ENCODE data around the gene GRWD1.

Gene GRWD1

GRCh38 chr19:48445606-48446481 lies at the start of gene GRWD1:
Gene GRWD1 (plus strand): TSS chr19:48445983. CDS start chr19:48446006, 23 bp downstream.
- peak; percentile 98 for DNase-seq

DNA sequence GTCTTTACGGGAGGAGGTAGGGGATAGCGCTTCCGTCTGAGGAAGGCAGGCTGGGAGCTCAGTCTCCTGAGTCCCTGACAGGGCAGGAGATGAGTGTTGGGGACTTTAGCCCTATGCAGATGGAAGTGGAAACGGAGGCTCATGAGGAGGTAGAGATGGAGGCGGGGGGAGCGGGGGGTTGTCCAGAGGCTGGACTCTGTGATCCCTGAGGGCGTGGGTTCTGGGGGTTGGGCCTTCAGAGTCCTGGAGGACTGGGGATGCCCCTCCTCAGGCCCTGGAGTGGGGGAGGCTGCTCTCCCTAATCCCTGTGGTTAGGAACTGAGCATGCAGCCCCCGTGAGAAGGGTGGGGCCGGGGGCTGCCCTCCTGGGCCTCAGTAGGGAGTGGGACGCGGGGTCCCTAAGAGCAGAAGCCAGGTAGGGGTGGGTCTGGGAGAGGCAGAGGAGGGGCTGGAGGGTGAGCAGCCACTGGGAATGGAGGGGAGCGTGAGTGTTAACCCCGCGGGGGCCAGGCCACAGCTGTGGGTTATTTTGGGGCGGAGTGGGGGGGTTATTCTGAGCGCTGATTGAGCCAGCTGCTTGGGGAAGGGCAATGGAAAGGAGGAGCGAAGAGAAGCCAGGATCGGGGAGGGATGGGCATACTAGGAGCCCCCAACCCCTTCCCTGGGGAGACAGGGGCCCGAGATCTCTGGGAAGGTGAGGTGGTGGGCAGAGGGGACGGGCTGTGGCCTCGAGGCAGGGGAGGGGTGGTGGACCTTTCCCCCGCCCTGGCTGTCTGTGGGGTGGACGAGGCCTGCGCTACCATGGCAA lies 49.6 kb upstream of the GRWD1 start:
- DNase-seq = no peak

DNA sequence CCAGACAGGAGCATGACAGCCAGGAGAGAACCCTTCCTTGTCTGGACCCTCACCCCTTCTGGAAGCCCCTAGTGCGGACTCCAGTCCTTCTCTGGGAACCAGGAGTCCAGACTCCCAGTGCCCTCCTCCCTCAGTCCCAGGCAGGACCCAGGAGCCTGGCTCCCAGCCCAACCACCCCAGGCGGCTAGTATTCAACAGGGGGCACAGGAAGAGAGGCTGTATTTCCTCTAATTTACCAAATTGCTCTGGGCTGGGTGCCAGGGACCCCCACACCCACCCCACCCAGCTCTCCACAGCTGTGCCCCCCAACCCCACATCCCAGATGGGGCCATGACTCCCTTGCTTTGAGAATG lies 49.0 kb upstream of the GRWD1 start:
- no peak for DNase-seq

DNA sequence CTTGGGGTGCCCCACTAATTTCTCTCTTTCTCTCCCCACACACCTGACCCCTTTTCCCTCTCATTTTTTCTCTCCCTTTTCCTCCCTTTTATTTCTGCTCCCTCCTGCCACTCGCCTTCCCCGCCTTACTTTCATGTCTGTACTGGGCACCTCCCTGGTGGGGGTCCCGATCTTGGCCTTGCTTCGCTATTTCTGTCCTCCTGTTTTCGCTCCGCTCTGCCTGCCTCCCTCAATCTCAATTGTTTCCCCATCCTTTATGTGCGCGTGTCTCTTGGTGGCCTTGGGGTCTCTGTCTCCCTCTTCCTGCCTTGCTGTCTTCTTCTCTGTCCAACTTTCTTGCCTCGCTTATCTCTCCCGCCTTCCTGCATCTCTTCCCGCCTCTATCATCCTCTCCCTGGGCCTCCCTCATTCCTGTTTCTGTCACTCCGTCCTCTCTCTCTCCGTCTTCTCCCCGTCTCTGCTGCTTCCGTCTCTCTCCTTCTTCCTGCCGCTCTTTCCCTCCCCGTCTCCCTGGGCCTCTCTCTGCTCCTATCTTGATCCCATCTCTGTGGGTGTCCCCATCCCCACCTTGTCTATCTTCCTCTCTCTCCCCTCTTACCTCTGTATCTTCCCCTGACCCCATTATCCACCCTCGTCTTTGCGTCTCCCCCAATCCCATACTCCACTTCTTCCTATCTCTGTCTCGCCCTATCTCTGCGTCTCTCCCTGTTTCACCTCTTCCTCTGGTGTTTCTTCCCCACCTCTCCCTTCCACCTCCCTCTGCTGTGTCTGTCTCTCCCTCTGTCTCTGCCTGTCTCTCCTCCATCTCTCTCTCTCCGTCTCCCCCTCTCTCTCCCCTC lies 48.3 kb upstream of the GRWD1 start:
- no peak for DNase-seq

GRCh38 chr19:48398102-48398374 lies 47.7 kb upstream of the GRWD1 start:
- no peak for DNase-seq

DNA sequence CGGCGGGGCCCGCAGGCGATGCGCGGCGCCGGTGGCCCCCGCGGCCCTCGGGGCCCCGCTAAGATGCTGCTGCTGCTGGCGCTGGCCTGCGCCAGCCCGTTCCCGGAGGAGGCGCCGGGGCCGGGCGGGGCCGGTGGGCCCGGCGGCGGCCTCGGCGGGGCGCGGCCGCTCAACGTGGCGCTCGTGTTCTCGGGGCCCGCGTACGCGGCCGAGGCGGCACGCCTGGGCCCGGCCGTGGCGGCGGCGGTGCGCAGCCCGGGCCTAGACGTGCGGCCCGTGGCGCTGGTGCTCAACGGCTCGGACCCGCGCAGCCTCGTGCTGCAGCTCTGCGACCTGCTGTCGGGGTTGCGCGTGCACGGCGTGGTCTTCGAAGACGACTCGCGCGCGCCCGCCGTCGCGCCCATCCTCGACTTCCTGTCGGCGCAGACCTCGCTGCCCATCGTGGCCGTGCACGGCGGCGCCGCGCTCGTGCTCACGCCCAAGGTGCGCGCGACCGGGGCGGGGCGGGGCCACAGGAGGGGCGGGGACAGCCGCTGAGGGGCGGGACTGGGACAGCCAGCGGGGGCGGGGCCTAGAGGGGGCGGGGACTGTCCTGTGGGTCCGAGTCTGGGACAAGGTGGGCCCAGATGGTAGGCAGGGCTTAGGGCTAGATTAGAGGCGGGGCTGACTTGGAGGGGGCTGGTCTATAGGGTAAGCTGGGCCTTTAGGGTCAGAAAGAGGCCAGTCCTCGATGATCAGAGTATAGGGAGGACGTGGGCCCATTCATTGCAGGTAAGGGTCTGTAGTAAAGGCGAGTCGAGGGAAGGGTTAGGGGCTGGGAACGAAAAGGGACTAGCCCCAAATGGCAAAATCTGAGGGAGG lies 47.2 kb upstream of the GRWD1 start:
- peak; percentile 98 for DNase-seq

- peak; percentile 40 for DNase-seq
These were observed 45.6 kb upstream of the GRWD1 start for GRCh38 chr19:48400018-48400742.

DNA sequence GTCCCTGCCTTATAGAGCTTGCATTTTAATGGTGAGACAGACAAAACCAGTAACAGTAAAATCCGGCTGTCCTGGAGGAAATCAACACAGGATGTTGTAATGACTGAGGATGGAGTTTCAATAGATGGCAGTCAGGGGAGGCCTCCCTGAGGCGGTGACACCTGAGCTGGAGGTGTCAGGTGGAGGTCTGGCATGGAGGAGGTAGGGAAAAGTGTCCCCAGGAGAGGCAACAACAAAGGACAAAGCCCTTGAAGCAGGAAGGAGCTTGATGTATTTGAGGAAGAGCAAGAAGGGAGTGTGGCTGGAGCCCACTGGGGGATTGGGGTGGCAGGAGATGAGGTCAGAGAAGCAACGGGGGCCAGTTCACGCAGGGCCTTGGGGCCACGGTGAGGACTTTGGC lies 44.5 kb upstream of the GRWD1 start:
- no peak for DNase-seq

GRCh38 chr19:48403606-48404005 lies 42.2 kb upstream of the GRWD1 start:
- peak; percentile 63 for DNase-seq

DNA sequence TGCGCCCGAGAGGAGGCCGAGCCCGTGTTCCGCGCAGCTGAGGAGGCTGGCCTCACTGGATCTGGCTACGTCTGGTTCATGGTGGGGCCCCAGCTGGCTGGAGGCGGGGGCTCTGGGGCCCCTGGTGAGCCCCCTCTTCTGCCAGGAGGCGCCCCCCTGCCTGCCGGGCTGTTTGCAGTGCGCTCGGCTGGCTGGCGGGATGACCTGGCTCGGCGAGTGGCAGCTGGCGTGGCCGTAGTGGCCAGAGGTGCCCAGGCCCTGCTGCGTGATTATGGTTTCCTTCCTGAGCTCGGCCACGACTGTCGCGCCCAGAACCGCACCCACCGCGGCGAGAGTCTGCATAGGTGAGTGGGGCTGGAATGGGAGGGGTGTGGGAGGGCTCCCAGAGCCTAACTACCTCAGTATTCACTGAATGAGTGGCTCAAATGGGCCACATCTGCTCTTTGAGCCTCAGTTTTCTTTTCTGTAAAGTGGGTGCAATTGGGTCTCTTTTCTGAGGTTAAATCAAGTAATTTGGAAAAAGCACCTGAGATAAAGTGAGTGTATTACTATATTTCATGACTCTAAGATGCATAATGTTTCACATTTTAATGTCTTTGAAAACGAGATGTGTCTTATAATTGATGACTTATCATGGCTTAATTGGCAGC lies 40.6 kb upstream of the GRWD1 start:
- no peak for DNase-seq

DNA sequence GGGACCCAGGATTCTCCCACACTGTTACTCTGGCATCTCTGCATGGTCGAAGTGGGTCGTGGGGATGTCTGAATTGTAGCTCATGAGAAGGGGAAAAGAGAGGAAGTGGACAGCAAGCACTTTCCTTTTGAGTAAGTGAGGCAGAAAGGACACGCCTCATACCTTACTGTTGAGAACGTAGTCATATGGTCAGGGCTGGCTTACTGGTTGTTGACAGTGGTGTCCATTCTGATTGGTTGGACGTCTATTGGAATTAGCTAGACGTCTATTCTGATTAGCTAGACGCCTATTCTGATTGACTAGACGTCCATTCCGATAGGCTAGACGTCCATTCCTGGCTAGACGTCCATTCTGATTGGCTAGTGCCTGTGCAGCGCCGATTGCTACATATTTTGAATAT lies 39.9 kb upstream of the GRWD1 start:
- peak; percentile 81 for DNase-seq

DNA sequence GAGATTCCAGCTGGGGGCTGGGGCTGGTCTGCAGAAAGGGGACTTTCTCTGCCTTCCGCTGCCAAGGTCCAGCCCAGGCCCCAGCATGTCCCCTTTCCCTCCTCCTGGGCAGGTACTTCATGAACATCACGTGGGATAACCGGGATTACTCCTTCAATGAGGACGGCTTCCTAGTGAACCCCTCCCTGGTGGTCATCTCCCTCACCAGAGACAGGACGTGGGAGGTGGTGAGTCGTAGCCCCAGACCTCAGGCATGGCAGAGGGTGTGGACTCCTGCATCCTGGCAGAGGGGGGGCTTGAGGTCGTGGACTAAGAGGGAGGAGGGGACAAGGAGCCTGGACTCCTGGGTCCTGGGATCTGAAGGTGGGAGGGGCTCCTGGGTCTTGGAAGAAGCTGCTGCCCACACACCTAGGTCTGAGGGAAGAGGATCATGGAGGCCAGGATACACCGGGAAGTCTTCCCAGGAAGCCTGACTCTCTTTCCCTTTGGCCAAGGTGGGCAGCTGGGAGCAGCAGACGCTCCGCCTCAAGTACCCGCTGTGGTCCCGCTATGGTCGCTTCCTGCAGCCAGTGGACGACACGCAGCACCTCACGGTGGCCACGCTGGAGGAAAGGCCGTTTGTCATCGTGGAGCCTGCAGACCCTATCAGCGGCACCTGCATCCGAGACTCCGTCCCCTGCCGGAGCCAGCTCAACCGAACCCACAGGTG lies 31.8 kb upstream of the GRWD1 start:
- peak; percentile 19 for DNase-seq

GRCh38 chr19:48415395-48415794 lies 30.4 kb upstream of the GRWD1 start:
- DNase-seq = peak; percentile 66

DNA sequence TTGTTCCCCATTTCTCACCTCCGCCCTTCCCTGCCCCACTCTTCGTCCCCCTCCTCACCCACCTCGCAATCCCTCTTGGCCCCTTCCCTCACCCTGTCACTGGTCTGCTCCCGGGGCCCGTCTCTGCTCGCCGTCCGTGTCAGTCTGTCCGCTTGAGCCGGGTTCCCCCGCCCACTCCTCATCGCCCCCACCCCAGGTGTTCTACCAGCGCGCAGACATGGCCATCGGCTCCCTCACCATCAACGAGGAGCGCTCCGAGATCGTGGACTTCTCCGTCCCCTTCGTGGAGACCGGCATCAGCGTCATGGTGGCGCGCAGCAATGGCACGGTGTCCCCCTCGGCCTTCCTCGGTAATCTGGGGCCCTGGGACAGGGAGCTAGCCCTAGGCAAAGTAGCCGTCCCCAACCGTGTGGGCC lies 30.0 kb upstream of the GRWD1 start:
- DNase-seq = no peak

- no peak for DNase-seq
These were observed 28.4 kb upstream of the GRWD1 start for GRCh38 chr19:48417421-48417820.

DNA sequence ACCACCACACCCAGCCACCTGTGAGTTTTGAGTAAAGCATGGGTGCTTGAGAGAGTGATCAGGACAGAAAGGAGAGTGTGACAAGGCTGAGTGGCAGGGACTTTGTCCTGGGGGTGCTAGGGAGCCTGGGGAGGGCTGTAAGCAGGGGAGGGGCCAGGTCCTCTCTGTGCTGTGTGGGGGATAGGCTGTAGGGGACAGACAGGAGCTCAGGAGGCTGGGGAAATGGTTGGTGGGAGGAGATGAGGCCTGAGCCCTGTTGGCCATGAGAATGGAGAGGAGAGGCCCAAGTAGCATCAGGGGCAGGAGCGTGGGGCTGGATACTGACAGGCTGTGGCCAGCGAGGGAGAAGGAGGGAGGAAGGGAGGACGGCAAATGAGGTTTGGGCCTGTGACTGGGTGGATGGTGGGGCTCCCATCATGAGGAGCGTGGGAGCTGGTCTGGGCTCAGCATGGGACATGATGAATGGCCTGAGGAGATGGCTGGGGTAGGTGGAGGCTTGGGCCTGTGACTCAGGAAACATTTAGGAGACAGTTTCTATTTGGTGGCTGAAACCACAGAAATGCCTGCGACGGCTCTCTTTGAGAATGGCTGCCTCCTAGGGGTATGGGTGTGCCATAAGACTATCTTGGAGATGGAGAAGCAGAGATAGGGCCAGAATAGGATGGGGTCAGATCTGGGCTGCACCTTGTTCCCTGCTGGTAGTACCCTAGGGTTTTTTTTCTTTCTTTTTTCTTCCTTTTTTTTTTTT lies 27.3 kb upstream of the GRWD1 start:
- DNase-seq = peak; percentile 88

DNA sequence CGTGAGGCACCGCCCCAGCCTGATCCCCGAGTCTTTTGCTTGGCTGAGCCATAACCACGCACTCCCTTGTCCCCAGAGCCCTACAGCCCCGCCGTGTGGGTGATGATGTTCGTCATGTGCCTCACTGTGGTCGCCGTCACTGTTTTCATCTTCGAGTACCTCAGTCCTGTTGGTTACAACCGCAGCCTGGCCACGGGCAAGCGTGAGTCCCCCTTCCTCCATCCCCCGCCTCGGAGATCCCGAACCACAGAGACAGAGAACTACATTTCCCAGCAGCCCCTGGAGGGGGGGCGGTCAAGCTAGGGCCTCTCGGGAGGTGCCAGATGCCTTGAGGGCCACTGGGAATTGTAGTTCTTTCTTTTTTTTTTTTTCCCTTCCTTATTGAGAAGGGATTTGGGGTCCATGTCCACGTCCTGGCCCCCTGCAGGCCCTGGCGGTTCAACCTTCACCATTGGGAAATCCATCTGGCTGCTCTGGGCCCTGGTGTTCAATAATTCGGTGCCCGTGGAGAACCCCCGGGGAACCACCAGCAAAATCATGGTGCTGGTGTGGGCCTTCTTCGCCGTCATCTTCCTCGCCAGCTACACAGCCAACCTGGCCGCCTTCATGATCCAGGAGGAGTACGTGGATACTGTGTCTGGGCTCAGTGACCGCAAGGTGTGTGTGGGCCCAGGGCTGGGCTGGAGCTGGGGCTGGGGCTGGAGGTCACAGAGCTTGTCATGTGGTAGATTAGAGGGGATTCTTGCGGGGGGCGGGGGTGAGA lies 26.4 kb upstream of the GRWD1 start:
- peak; percentile 55 for DNase-seq

DNA sequence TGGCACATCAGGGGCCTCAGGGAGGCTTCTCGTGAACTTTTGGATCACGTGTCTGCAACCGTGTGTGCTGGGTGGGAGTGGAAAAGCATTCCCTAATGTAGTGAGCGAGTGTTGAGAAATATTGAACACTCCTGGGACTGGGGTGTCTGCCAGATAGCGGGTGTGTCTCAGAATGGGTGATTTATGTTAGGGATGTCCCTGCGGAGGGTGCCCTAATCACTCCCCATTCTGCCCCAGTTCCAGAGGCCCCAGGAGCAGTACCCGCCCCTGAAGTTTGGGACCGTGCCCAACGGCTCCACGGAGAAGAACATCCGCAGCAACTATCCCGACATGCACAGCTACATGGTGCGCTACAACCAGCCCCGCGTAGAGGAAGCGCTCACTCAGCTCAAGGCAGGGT lies 24.2 kb upstream of the GRWD1 start:
- DNase-seq = no peak

DNA sequence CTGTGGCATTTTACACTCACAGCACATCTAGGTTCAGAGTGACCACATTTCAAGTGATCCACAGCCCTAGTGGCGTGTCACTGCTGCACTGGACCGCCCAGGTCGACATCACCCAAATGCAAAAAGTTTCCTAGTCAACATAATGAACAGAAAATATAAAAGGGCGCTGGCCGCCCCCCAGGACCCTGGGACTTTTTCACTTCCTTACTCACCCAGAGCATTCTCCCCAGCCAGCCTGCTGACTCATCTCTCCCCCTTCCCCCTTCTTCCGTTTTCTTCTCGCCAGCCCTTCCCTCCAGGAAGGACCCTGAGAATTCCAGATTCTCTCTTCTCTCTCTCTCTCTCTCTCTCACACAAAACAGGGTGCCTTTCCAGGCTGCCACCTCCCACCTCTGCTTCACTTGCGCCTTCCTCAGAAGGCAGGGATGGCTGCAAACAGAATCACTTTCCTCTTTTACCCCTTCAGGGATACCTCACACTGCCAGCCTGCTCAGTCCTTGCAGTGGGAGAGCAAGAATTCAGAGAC lies 21.0 kb upstream of the GRWD1 start:
- peak; percentile 78 for DNase-seq

Data from MV-4-11 (cell line).